ENCODE data around the gene CD59. TPM values are rescaled to one million over a fixed set of nuclear protein-coding genes. Genes with fewer than 3 reads are reported as not detected.

CD59 gene
- total RNA-seq, 1 experiment from 2014 or later, result 170 TPM

DNA sequence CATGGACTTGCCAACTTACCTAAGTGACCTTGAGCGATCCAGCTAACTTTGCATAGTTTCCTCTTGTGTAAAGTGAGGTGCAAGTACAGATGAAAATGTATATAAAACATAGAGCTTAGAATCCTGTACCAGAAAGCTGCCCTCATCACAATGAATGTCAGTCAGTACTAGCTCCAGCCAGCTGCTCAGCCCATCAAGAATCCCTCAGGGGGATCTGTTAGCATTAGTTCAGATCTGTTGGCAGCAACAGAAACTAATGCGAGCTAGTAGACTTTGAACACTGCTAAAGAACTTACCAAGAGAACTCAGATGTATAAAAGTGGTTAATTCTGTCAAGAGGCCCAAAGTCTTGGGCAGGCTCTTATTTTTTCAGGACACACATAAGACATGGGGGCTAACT lies 29.3 kb downstream of the CD59 start:
- Histone ChIP-seq H3K27ac (ENCODE audit: low read length) (peak overlapping the region; percentile 99), H3K9ac (ENCODE audit: low read length) (peak overlapping the region; percentile 50; the same call in 1 of the 2 replicates), H3K9me3 (ENCODE audit: low read length) (no peaks in the 10 kb centered on the region), H3K9me2 (replicated peaks; ENCODE audit: low read length) (no peaks in the 10 kb centered on the region), H3K27me3 (ENCODE audit: low read length) (no peaks in the 10 kb centered on the region), H3K36me3 (ENCODE audit: low read depth, low read length) (peaks cover 62% of the 10 kb centered on the region), H4K20me1 (ENCODE audit: low read length) (no peaks in the 10 kb centered on the region), H3F3A (ENCODE audit: low read length, unreplicated experiment) (peaks cover 27% of the 10 kb centered on the region), H3K4me2 (ENCODE audit: low read length) (peak overlapping the region; percentile 12; the same call in 1 of the 2 replicates), H2AFZ (ENCODE audit: low read length) (no peak overlapping the region), H3K79me2 (ENCODE audit: low read length) (peaks cover 37% of the 10 kb centered on the region), H3K4me1 (ENCODE audit: insufficient read depth, low read length) (peaks cover 86% of the 10 kb centered on the region), H3K4me3 (ENCODE audit: low read length) (no peak overlapping the region)
- intact Hi-C loops (cut with micrococcal nuclease), result no loop called here
- no peak for TF ChIP-seq CTCF (conservative IDR thresholded peaks at IDR 0.05; ENCODE audit: low read depth, low read length)
- TF ChIP-seq EZH2 (IDR thresholded peaks at IDR 0.05; ENCODE audit: low read length, unreplicated experiment), result no peak
- TF ChIP-seq EZH2phosphoT487 (IDR thresholded peaks at IDR 0.05; ENCODE audit: borderline replicate concordance, low read length), result no peak
- DNase-seq (no peak), ATAC-seq (no peak)
- BruUV-seq (replicated peaks), result no TSS peak
- CTCF ChIA-PET, result no interaction called here
- POLR2A ChIA-PET (ENCODE audit: unreplicated experiment), result interaction anchor here (0.6 to 0.7 kb wide), 4 partner anchors 9 to 410 kb away, joined by 3 to 4 read pairs (median 3); no protein-coding TSS in a partner anchor

DNA sequence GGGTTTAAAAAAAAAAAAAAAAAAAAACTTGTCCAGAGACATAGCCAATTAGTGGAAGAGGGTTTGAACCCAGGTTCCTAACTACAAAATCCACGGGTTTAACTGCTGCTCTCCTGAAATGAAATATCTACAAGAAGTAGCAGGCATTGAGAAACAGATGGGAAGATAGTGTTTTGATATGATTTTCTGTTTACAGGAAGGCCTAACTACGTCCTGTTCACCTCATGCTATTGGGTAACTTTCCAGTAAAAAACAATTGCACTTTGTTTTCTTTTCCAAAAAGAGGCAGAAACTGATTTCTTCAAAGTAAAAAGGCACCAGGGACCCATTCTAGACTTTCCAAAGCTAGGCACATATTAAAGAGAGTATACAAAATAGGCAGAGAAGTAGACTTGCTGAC lies 29.7 kb downstream of the CD59 start:
- Histone ChIP-seq H3K4me3 (ENCODE audit: low read length) (no peak overlapping the region), H4K20me1 (ENCODE audit: low read length) (no peaks in the 10 kb centered on the region), H3K9me2 (replicated peaks; ENCODE audit: low read length) (no peaks in the 10 kb centered on the region), H3K9me3 (ENCODE audit: low read length) (no peaks in the 10 kb centered on the region), H3K27me3 (ENCODE audit: low read length) (no peaks in the 10 kb centered on the region), H3K9ac (ENCODE audit: low read length) (peak overlapping the region; percentile 50; the same call in 1 of the 2 replicates), H3K4me2 (ENCODE audit: low read length) (no peak overlapping the region), H3K79me2 (ENCODE audit: low read length) (peaks cover 32% of the 10 kb centered on the region), H3K4me1 (ENCODE audit: insufficient read depth, low read length) (peaks cover 90% of the 10 kb centered on the region), H3K27ac (ENCODE audit: low read length) (peak overlapping the region; percentile 99), H3F3A (ENCODE audit: low read length, unreplicated experiment) (peaks cover 27% of the 10 kb centered on the region), H3K36me3 (ENCODE audit: low read depth, low read length) (peaks cover 58% of the 10 kb centered on the region), H2AFZ (ENCODE audit: low read length) (no peak overlapping the region)
- no TSS peak for BruUV-seq (replicated peaks)
- TF ChIP-seq EZH2 (IDR thresholded peaks at IDR 0.05; ENCODE audit: low read length, unreplicated experiment), result no peak
- no peak for TF ChIP-seq CTCF (conservative IDR thresholded peaks at IDR 0.05; ENCODE audit: low read depth, low read length)
- ATAC-seq (no peak), DNase-seq (no peak)
- POLR2A ChIA-PET (ENCODE audit: unreplicated experiment), result interaction anchor here (0.6 to 0.7 kb wide), 2 partner anchors 9 to 411 kb away, joined by 3 read pairs; no protein-coding TSS in a partner anchor
- CTCF ChIA-PET, result no interaction called here
- intact Hi-C loops (cut with micrococcal nuclease), result no loop called here

DNA sequence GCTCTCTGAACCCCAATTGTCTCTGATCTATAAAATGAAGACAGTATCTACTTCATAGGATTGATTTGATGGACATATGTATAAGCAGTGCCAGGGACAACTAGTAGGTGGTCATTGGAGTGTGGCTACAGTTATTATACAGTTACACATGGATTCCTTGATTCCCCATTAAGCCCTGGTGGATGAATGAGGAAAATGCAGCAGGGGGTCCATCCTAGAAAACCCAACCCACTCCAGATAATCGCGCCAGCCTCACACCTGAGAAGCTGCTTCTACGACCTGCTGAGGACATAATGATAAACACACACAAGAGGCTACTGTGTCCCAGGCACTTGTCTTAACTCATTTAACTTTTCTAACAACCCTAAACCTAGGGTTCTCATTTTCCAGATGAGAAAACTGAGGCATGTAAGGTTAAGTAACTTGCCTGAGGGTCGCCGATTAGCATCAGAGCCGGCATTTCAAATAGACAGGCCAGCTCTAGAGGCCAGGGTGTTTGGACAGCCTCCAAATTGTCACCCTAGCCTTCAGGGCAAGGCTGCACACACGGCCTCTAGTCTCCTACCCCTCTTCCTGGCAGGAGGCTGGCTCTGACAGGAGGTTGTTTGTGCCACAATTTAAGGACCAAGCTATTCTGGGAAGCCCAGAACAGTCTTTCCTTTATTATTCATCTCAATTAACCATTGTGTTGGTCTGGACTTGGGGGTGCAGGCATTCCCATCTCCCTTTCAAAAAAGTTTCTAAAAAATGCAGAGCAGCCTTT lies 31.8 kb downstream of the CD59 start:
- no peaks in the 10 kb centered on the region for H3K9me3 ChIP-seq (ENCODE audit: low read length)
- H3F3A ChIP-seq (ENCODE audit: low read length, unreplicated experiment), result peaks cover 25% of the 10 kb centered on the region
- H3K27me3 ChIP-seq (ENCODE audit: low read length), result no peaks in the 10 kb centered on the region
- ATAC-seq (no peak), DNase-seq (no peak)
- no peak overlapping the region for H3K4me3 ChIP-seq (ENCODE audit: low read length)
- H4K20me1 ChIP-seq (ENCODE audit: low read length), result no peaks in the 10 kb centered on the region
- peak overlapping the region; percentile 18; the same call in 1 of the 2 replicates for H3K4me2 ChIP-seq (ENCODE audit: low read length)
- POLR2A ChIA-PET (ENCODE audit: unreplicated experiment), result interaction anchor here (0.5 kb wide), 1 partner anchor 176 kb away, joined by 3 read pairs; no protein-coding TSS in a partner anchor
- peaks cover 92% of the 10 kb centered on the region for H3K4me1 ChIP-seq (ENCODE audit: insufficient read depth, low read length)
- peak overlapping the region; percentile 99 for H3K27ac ChIP-seq (ENCODE audit: low read length)
- H3K36me3 ChIP-seq (ENCODE audit: low read depth, low read length), result peaks cover 37% of the 10 kb centered on the region
- TF ChIP-seq EZH2 (IDR thresholded peaks at IDR 0.05; ENCODE audit: low read length, unreplicated experiment), result no peak
- peak; percentile 29 for TF ChIP-seq CTCF (conservative IDR thresholded peaks at IDR 0.05; ENCODE audit: low read depth, low read length)
- TF ChIP-seq EZH2phosphoT487 (IDR thresholded peaks at IDR 0.05; ENCODE audit: borderline replicate concordance, low read length), result no peak
- H3K9me2 ChIP-seq (replicated peaks; ENCODE audit: low read length), result no peaks in the 10 kb centered on the region
- H3K9ac ChIP-seq (ENCODE audit: low read length), result peak overlapping the region; percentile 97
- H3K79me2 ChIP-seq (ENCODE audit: low read length), result peaks cover 14% of the 10 kb centered on the region; the same call in 1 of the 2 replicates
- intact Hi-C loops (cut with micrococcal nuclease), result no loop called here
- no TSS peak for BruUV-seq (replicated peaks)
- no peak overlapping the region for H2AFZ ChIP-seq (ENCODE audit: low read length)
- CTCF ChIA-PET, result interaction anchor here (1.5 kb wide), 1 partner anchor 38 kb away, joined by 6 read pairs; no protein-coding TSS in a partner anchor

Data from PC-3 (cell line).